Measurements from ENCODE around the gene TLR7.
A peak's percentile ranks its signal among the peaks of the same experiment; 100 is the strongest.

Gene TLR7

DNA sequence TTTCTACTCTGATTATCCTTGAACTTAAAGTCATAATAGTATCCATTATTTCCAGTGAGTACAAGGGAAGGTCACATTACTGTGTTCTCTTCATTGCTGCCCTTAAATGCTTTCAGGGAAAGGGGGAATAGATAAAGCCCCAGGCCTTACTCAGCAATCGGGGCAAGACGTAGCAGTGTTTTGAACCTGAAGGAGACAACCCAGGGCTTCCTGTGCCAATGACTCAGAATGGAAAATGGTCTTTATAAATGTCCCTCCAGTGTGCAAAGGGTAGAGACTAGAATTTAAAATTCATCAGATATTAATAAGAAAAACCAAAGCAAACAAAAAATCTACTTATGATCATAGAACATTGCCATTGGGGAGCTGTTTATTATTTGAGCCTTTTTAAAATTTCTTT lies 63.3 kb downstream of the TLR7 start:
- DNase-seq (ENCODE audit: low spot score) = peak; percentile 42

GRCh38 chrX:12932244-12932643 lies 65.4 kb downstream of the TLR7 start:
- DNase-seq (ENCODE audit: low spot score) = no peak

- DNase-seq (ENCODE audit: low spot score) = no peak
These were observed 68.0 kb downstream of the TLR7 start for GRCh38 chrX:12934850-12935249.

- DNase-seq (ENCODE audit: low spot score) = no peak
These were observed 70.1 kb downstream of the TLR7 start for GRCh38 chrX:12936947-12937346.
